Measurements from ENCODE around the gene RPS8.
A peak's percentile ranks its signal among the peaks of the same experiment; 100 is the strongest.

Gene RPS8

GRCh38 chr1:44784094-44785028 is 9.0 kb downstream of the RPS8 start:
- Histone ChIP-seq H2BK5ac (ENCODE audit: low read length) (peak overlapping the region; percentile 26), H3K27me3 (ENCODE audit: insufficient read depth, low read length, poor library complexity) (no peaks in the 10 kb centered on the region), H3K18ac (ENCODE audit: low read length) (peak overlapping the region; percentile 25), H3K79me1 (ENCODE audit: low read length) (no peaks in the 10 kb centered on the region), H3K4me1 (ENCODE audit: control insufficient read depth, low read depth, low read length) (peaks cover 5% of the 10 kb centered on the region), H4K5ac (ENCODE audit: low read length) (peak overlapping the region; percentile 93), H3K4me3 (ENCODE audit: low read length) (peak overlapping the region; percentile 7), H3K4me2 (ENCODE audit: low read length) (peak overlapping the region; percentile 50), H2BK120ac (ENCODE audit: low read depth, low read length) (no peak overlapping the region), H2AK5ac (ENCODE audit: low read length) (no peak overlapping the region), H3K56ac (ENCODE audit: low read length) (peak overlapping the region; percentile 91), H3K23ac (ENCODE audit: low read length) (peak overlapping the region; percentile 90), H4K8ac (ENCODE audit: low read depth, low read length) (no peak overlapping the region), H2BK15ac (replicated peaks; ENCODE audit: low read depth) (no peak overlapping the region), H3K36me3 (ENCODE audit: control insufficient read depth, insufficient read depth, low read length) (no peaks in the 10 kb centered on the region), H3K79me2 (ENCODE audit: control insufficient read depth, insufficient read depth, low read length) (no peaks in the 10 kb centered on the region), H3K9ac (ENCODE audit: low read length) (peak overlapping the region; percentile 74), H3K4ac (ENCODE audit: low read depth, low read length) (peak overlapping the region; percentile 46), H3K27ac (ENCODE audit: low read depth, low read length) (no peak overlapping the region)
- no CpG with 5 or more reads among the region's 71 CpGs for WGBS (ENCODE audit: extremely low coverage, insufficient coverage, low lambda C conversion rate)
- peak; percentile 63 for DNase-seq

GRCh38 chr1:44785029-44785380 is 9.7 kb downstream of the RPS8 start:
- Histone ChIP-seq H3K4ac (ENCODE audit: low read depth, low read length) (no peak overlapping the region), H3K79me1 (ENCODE audit: low read length) (no peaks in the 10 kb centered on the region), H3K79me2 (ENCODE audit: control insufficient read depth, insufficient read depth, low read length) (no peaks in the 10 kb centered on the region), H3K27ac (ENCODE audit: low read depth, low read length) (no peak overlapping the region), H3K36me3 (ENCODE audit: control insufficient read depth, insufficient read depth, low read length) (no peaks in the 10 kb centered on the region), H3K4me1 (ENCODE audit: control insufficient read depth, low read depth, low read length) (peaks cover 5% of the 10 kb centered on the region), H2BK5ac (ENCODE audit: low read length) (no peak overlapping the region), H2AK5ac (ENCODE audit: low read length) (no peak overlapping the region), H2BK120ac (ENCODE audit: low read depth, low read length) (no peak overlapping the region), H2BK15ac (replicated peaks; ENCODE audit: low read depth) (no peak overlapping the region), H4K5ac (ENCODE audit: low read length) (no peak overlapping the region), H3K4me3 (ENCODE audit: low read length) (no peak overlapping the region), H3K56ac (ENCODE audit: low read length) (no peak overlapping the region), H3K23ac (ENCODE audit: low read length) (no peak overlapping the region), H3K18ac (ENCODE audit: low read length) (no peak overlapping the region), H3K9ac (ENCODE audit: low read length) (no peak overlapping the region), H3K27me3 (ENCODE audit: insufficient read depth, low read length, poor library complexity) (no peaks in the 10 kb centered on the region), H3K4me2 (ENCODE audit: low read length) (no peak overlapping the region), H4K8ac (ENCODE audit: low read depth, low read length) (no peak overlapping the region)
- DNase-seq = no peak
- no CpG with 5 or more reads among the region's 6 CpGs for WGBS (ENCODE audit: extremely low coverage, insufficient coverage, low lambda C conversion rate)

DNA sequence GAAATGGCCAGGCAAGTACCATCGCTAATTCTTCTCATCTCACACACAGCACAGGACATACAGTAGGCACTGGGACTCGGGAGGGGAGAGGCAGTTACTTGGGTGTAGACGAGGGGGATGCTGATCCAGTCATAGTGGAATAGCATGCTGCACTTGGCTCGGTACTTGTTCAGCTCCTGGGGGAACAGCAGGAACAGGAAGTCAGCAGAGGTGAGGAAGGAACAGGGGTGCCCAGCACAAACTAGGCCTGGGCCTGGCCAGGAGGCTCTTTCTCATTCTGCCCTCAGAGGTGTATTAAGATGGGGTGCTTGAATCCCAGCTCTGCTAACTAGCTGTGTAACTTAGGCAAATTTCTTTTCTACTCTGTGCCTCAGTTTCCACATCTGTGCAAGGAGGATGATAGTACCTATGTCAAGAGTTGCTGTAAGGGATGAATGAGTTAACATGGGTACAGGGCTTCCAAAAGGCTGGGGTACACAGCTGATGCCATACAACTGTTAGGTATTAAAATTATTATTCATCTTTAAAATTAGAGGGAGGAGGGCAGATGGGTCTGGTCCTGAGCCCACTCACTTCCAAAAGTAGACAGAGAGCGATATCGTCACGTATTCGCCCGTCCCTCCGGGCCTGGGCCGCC is 10.3 kb downstream of the RPS8 start:
- Histone ChIP-seq H3K79me2 (ENCODE audit: control insufficient read depth, insufficient read depth, low read length) (no peaks in the 10 kb centered on the region), H3K4ac (ENCODE audit: low read depth, low read length) (no peak overlapping the region), H3K27me3 (ENCODE audit: insufficient read depth, low read length, poor library complexity) (no peaks in the 10 kb centered on the region), H3K27ac (ENCODE audit: low read depth, low read length) (no peak overlapping the region), H3K36me3 (ENCODE audit: control insufficient read depth, insufficient read depth, low read length) (no peaks in the 10 kb centered on the region), H4K5ac (ENCODE audit: low read length) (no peak overlapping the region), H3K4me2 (ENCODE audit: low read length) (no peak overlapping the region), H3K23ac (ENCODE audit: low read length) (no peak overlapping the region), H3K18ac (ENCODE audit: low read length) (no peak overlapping the region), H3K4me1 (ENCODE audit: control insufficient read depth, low read depth, low read length) (peaks cover 5% of the 10 kb centered on the region), H2BK120ac (ENCODE audit: low read depth, low read length) (no peak overlapping the region), H3K9ac (ENCODE audit: low read length) (peak overlapping the region; percentile 48), H3K79me1 (ENCODE audit: low read length) (no peaks in the 10 kb centered on the region), H2AK5ac (ENCODE audit: low read length) (no peak overlapping the region), H4K8ac (ENCODE audit: low read depth, low read length) (no peak overlapping the region), H3K4me3 (ENCODE audit: low read length) (no peak overlapping the region), H2BK15ac (replicated peaks; ENCODE audit: low read depth) (no peak overlapping the region), H2BK5ac (ENCODE audit: low read length) (no peak overlapping the region), H3K56ac (ENCODE audit: low read length) (peak overlapping the region; percentile 68)
- no peak for DNase-seq
- WGBS (ENCODE audit: extremely low coverage, insufficient coverage, low lambda C conversion rate) = no CpG with 5 or more reads among the region's 11 CpGs

GRCh38 chr1:44786138-44786840 is 10.9 kb downstream of the RPS8 start:
- Histone ChIP-seq H2BK5ac (ENCODE audit: low read length) (no peak overlapping the region), H4K8ac (ENCODE audit: low read depth, low read length) (no peak overlapping the region), H3K27me3 (ENCODE audit: insufficient read depth, low read length, poor library complexity) (no peaks in the 10 kb centered on the region), H3K36me3 (ENCODE audit: control insufficient read depth, insufficient read depth, low read length) (no peaks in the 10 kb centered on the region), H3K56ac (ENCODE audit: low read length) (peak overlapping the region; percentile 94), H3K4me2 (ENCODE audit: low read length) (peak overlapping the region; percentile 91), H3K79me2 (ENCODE audit: control insufficient read depth, insufficient read depth, low read length) (no peaks in the 10 kb centered on the region), H3K4ac (ENCODE audit: low read depth, low read length) (no peak overlapping the region), H2BK120ac (ENCODE audit: low read depth, low read length) (no peak overlapping the region), H3K4me1 (ENCODE audit: control insufficient read depth, low read depth, low read length) (peaks cover 5% of the 10 kb centered on the region), H3K79me1 (ENCODE audit: low read length) (no peaks in the 10 kb centered on the region), H3K18ac (ENCODE audit: low read length) (no peak overlapping the region), H2BK15ac (replicated peaks; ENCODE audit: low read depth) (no peak overlapping the region), H4K5ac (ENCODE audit: low read length) (no peak overlapping the region), H2AK5ac (ENCODE audit: low read length) (no peak overlapping the region), H3K4me3 (ENCODE audit: low read length) (peak overlapping the region; percentile 24), H3K9ac (ENCODE audit: low read length) (peak overlapping the region; percentile 73), H3K27ac (ENCODE audit: low read depth, low read length) (no peak overlapping the region), H3K23ac (ENCODE audit: low read length) (no peak overlapping the region)
- peak; percentile 84 for DNase-seq
- WGBS (ENCODE audit: extremely low coverage, insufficient coverage, low lambda C conversion rate) = no CpG with 5 or more reads among the region's 49 CpGs

DNA sequence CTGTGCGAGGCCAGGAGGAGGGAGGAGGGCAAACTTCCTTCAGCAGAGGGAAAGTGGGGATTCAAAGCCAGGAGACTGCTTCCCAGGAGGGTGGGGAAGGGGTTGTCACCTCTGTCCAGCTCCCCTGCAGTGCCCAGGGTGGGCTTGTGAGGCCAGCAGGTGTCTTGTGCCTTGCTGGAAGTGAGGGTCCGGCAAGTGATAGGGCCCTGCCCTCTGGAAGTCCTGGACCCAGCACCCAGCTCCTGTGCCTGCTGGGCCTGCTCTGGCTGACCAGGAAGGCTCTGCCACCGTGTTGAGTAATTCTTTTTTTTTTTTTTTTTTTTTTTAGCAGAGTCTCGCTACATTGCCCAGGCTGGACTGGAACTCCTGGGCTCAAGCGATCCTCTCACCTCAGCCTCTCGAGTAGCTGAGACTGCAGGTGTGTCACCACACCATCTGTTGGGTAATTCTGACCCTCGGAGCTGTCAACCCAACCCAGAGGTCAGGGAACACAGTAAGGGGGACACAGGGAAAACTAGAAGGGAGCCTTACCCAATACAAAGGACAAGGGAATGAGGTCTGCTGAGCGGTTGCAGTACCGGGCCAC is 11.6 kb downstream of the RPS8 start:
- Histone ChIP-seq H3K27me3 (ENCODE audit: insufficient read depth, low read length, poor library complexity) (no peaks in the 10 kb centered on the region), H3K23ac (ENCODE audit: low read length) (no peak overlapping the region), H2AK5ac (ENCODE audit: low read length) (no peak overlapping the region), H3K79me1 (ENCODE audit: low read length) (no peaks in the 10 kb centered on the region), H2BK15ac (replicated peaks; ENCODE audit: low read depth) (no peak overlapping the region), H2BK5ac (ENCODE audit: low read length) (no peak overlapping the region), H3K9ac (ENCODE audit: low read length) (peak overlapping the region; percentile 73), H3K79me2 (ENCODE audit: control insufficient read depth, insufficient read depth, low read length) (no peaks in the 10 kb centered on the region), H3K56ac (ENCODE audit: low read length) (peak overlapping the region; percentile 94), H3K4me1 (ENCODE audit: control insufficient read depth, low read depth, low read length) (peaks cover 5% of the 10 kb centered on the region), H2BK120ac (ENCODE audit: low read depth, low read length) (no peak overlapping the region), H4K5ac (ENCODE audit: low read length) (no peak overlapping the region), H3K4ac (ENCODE audit: low read depth, low read length) (no peak overlapping the region), H3K4me2 (ENCODE audit: low read length) (peak overlapping the region; percentile 91), H4K8ac (ENCODE audit: low read depth, low read length) (no peak overlapping the region), H3K36me3 (ENCODE audit: control insufficient read depth, insufficient read depth, low read length) (no peaks in the 10 kb centered on the region), H3K4me3 (ENCODE audit: low read length) (no peak overlapping the region), H3K18ac (ENCODE audit: low read length) (no peak overlapping the region), H3K27ac (ENCODE audit: low read depth, low read length) (no peak overlapping the region)
- no peak for DNase-seq
- no CpG with 5 or more reads among the region's 9 CpGs for WGBS (ENCODE audit: extremely low coverage, insufficient coverage, low lambda C conversion rate)

Measured in mesendoderm (in vitro differentiated cells).